Pons (tissue), 1 donor: Measurements from ENCODE around the gene ADARB2.

Experiments
- DNase-seq: peaks from one replicate; pipeline ENCODE4 v3.0.0-alpha.2; 2016; ENCODE audit warnings: low spot score

Gene ADARB2

GRCh38 chr10:1569208-1569607 is 168.1 kb downstream of the ADARB2 start:
- DNase-seq, result no peak

- DNase-seq, result no peak
Observed at GRCh38 chr10:1567742-1568495, 169.4 kb downstream of the ADARB2 start.

GRCh38 chr10:1567152-1567551 is 170.2 kb downstream of the ADARB2 start:
- no peak for DNase-seq

- no peak for DNase-seq
Observed at GRCh38 chr10:1564791-1565190, 172.5 kb downstream of the ADARB2 start.

- DNase-seq, result no peak
Observed at GRCh38 chr10:1563028-1563427, 174.3 kb downstream of the ADARB2 start.

- DNase-seq, result no peak
Observed at GRCh38 chr10:1561731-1562337, 175.5 kb downstream of the ADARB2 start.

GRCh38 chr10:1560535-1561192 is 176.7 kb downstream of the ADARB2 start:
- no peak for DNase-seq

GRCh38 chr10:1559761-1560160 is 177.6 kb downstream of the ADARB2 start:
- DNase-seq, result no peak

- DNase-seq, result no peak
Observed at GRCh38 chr10:1559311-1559710, 178.0 kb downstream of the ADARB2 start.

GRCh38 chr10:1558906-1559305 is 178.4 kb downstream of the ADARB2 start:
- DNase-seq, result no peak

GRCh38 chr10:1557081-1557480 is 180.2 kb downstream of the ADARB2 start:
- no peak for DNase-seq

GRCh38 chr10:1556496-1556895 is 180.8 kb downstream of the ADARB2 start:
- no peak for DNase-seq

- no peak for DNase-seq
Observed at GRCh38 chr10:1553951-1554350, 183.4 kb downstream of the ADARB2 start.

GRCh38 chr10:1552881-1553670 is 184.2 kb downstream of the ADARB2 start:
- no peak for DNase-seq

- DNase-seq, result no peak
Observed at GRCh38 chr10:1552406-1552805, 184.9 kb downstream of the ADARB2 start.

- DNase-seq, result no peak
Observed at GRCh38 chr10:1551636-1552338, 185.5 kb downstream of the ADARB2 start.

GRCh38 chr10:1550616-1551015 is 186.7 kb downstream of the ADARB2 start:
- DNase-seq, result no peak

GRCh38 chr10:1550291-1550595 is 187.1 kb downstream of the ADARB2 start:
- no peak for DNase-seq

GRCh38 chr10:1549591-1550290 is 187.6 kb downstream of the ADARB2 start:
- DNase-seq, result no peak

GRCh38 chr10:1548596-1548995 is 188.7 kb downstream of the ADARB2 start:
- DNase-seq, result no peak

GRCh38 chr10:1548146-1548545 is 189.2 kb downstream of the ADARB2 start:
- no peak for DNase-seq
